Caco-2 (cell line): ENCODE measurements around the gene OSM. TPM values are rescaled to one million over a fixed set of nuclear protein-coding genes. Genes with fewer than 3 reads are reported as not detected.
A peak's percentile ranks its signal among the peaks of the same experiment; 100 is the strongest.

ENCODE experiments used
- BruUV-seq: library from RNA; stranded (reverse); fragments of 400-500 nt; replicated peaks from 2 replicates; lab custom pipeline; 2021; lab: Mats Ljungman, UMichigan
- CTCF ChIA-PET: fragments of 300-600 bp; sonication (Branson Sonifier 250); formaldehyde crosslinking; loops from one replicate; lab custom pipeline; 2022; ENCODE audit warnings: antibody characterized with exemption; lab: Charles Lee
- POLR2A ChIA-PET: fragments of 300-600 bp; sonication (Branson Sonifier 250); formaldehyde crosslinking; loops from one replicate; lab custom pipeline; 2022; ENCODE audit warnings: antibody characterized with exemption; lab: Charles Lee
- DNase-seq, 2 experiments: peaks; one replicate each; pipeline versions ENCODE4 v3.0.0 to v3.0.0-alpha.2; 2020 to 2022
- H3K27me3 ChIP-seq: replicated peaks from 2 replicates; pipeline ENCODE4 v1.6.0; 2011; ENCODE audit warnings: low read length; ENCODE audit not compliant: control insufficient read depth, insufficient read depth
- H3K36me3 ChIP-seq: 2 replicates; pipeline ENCODE4 v1.5.1; 2011; ENCODE audit warnings: low read length; ENCODE audit not compliant: control insufficient read depth, insufficient read depth
- H3K4me1 ChIP-seq: fragments of 250-450 bp; sonication (Bioruptor Pico); 2 replicates; pipeline ENCODE4 v1.5.1; 2020; ENCODE audit warnings: mild to moderate bottlenecking
- H3K4me3 ChIP-seq: 2 replicates; pipeline ENCODE4 v1.5.1; 2011; ENCODE audit warnings: low read depth, mild to moderate bottlenecking, control low read depth, low read length
- H3K9me3 ChIP-seq: fragments of 250-450 bp; sonication (Bioruptor Pico); 2 replicates; pipeline ENCODE4 v1.5.1; 2020; ENCODE audit warnings: mild to moderate bottlenecking, moderate library complexity
- H3K27ac Mint-ChIP-seq: one replicate; pipeline ENCODE4 v1.8.0; 2022; ENCODE audit warnings: mixed read lengths; ENCODE audit not compliant: unreplicated experiment
- H3K27me3 Mint-ChIP-seq: one replicate; pipeline ENCODE4 v1.8.0; 2022; ENCODE audit warnings: mixed read lengths; ENCODE audit not compliant: insufficient read depth, unreplicated experiment
- H3K36me3 Mint-ChIP-seq: one replicate; pipeline ENCODE4 v1.8.0; 2022; ENCODE audit warnings: mild to moderate bottlenecking, mixed read lengths; ENCODE audit not compliant: insufficient read depth, unreplicated experiment
- H3K4me1 Mint-ChIP-seq: one replicate; pipeline ENCODE4 v1.8.0; 2022; ENCODE audit warnings: low read depth, mixed read lengths; ENCODE audit not compliant: unreplicated experiment
- H3K4me3 Mint-ChIP-seq: one replicate; pipeline ENCODE4 v1.8.0; 2022; ENCODE audit warnings: mild to moderate bottlenecking, moderate library complexity, mixed read lengths; ENCODE audit not compliant: unreplicated experiment
- H3K9me3 Mint-ChIP-seq: one replicate; pipeline ENCODE4 v1.8.0; 2022; ENCODE audit warnings: mixed read lengths; ENCODE audit not compliant: unreplicated experiment
- intact Hi-C: fragments of 100-400 bp; cut with micrococcal nuclease; formaldehyde crosslinking; loops from one replicate; pipeline ENCODE4 v1.10.0; 2022; ENCODE audit not compliant: unreplicated experiment
- total RNA-seq: library from RNA; stranded (reverse); gene quantifications from 2 replicates; pipeline ENCODE4 v1.2.3, GENCODE V29; 2022
- TF ChIP-seq, protein P1 (sequence below), 2 experiments: fragments of 200-600 bp in 1 of 2; IDR thresholded peaks; 1 replicate in 1 of 2; 2 replicates in 1 of 2; pipeline versions ENCODE4 v1.5.1 to v1.8.0; 2011 to 2022; ENCODE audit warnings: antibody characterized with exemption in 1 of 2, control low read depth in 1 of 2, inconsistent platforms in 1 of 2, low read depth in 1 of 2, low read length in 1 of 2, mild to moderate bottlenecking in 1 of 2, moderate library complexity in 1 of 2; ENCODE audit not compliant: insufficient read depth in 1 of 2, severe bottlenecking in 1 of 2, unreplicated experiment in 1 of 2

The OSM gene
- total RNA-seq, 1 experiment from 2014 or later, result not detected

- no peaks in the 10 kb centered on the region for H3K27me3 ChIP-seq
- Mint-ChIP-seq H3K4me1 (peaks cover 25% of the 10 kb centered on the region), H3K4me3 (no peak overlapping the region), H3K27me3 (no peaks in the 10 kb centered on the region), H3K36me3 (peaks cover 14% of the 10 kb centered on the region), H3K27ac (no peak overlapping the region), H3K9me3 (no peaks in the 10 kb centered on the region)
- no TSS peak for BruUV-seq
- H3K36me3 ChIP-seq, result peaks cover 2% of the 10 kb centered on the region
- intact Hi-C loops, result no loop called here
- peaks cover 8% of the 10 kb centered on the region; the same call in 1 of the 2 replicates for H3K4me1 ChIP-seq
- TF ChIP-seq, protein P1, sequence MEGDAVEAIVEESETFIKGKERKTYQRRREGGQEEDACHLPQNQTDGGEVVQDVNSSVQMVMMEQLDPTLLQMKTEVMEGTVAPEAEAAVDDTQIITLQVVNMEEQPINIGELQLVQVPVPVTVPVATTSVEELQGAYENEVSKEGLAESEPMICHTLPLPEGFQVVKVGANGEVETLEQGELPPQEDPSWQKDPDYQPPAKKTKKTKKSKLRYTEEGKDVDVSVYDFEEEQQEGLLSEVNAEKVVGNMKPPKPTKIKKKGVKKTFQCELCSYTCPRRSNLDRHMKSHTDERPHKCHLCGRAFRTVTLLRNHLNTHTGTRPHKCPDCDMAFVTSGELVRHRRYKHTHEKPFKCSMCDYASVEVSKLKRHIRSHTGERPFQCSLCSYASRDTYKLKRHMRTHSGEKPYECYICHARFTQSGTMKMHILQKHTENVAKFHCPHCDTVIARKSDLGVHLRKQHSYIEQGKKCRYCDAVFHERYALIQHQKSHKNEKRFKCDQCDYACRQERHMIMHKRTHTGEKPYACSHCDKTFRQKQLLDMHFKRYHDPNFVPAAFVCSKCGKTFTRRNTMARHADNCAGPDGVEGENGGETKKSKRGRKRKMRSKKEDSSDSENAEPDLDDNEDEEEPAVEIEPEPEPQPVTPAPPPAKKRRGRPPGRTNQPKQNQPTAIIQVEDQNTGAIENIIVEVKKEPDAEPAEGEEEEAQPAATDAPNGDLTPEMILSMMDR (IDR thresholded peaks at IDR 0.05; ENCODE audit: insufficient read depth in 1 of 2, low read depth in 1 of 2, low read length in 1 of 2, severe bottlenecking in 1 of 2, unreplicated experiment in 1 of 2), result no peak
- H3K9me3 ChIP-seq, result no peaks in the 10 kb centered on the region
- DNase-seq, result no peak
- no peak overlapping the region for H3K4me3 ChIP-seq
- ChIA-PET CTCF (no interaction called here), POLR2A (interaction anchor here (1.7 kb wide), 1 partner anchor 8 kb away, joined by 4 read pairs; no protein-coding TSS in a partner anchor)
Measured at GRCh38 chr22:30305906-30306626, 39.4 kb upstream of the OSM start.

GRCh38 chr22:30305519-30305905, 38.9 kb upstream of the OSM start:
- Histone ChIP-seq H3K4me3 (no peak overlapping the region), H3K9me3 (no peaks in the 10 kb centered on the region), H3K27me3 (no peaks in the 10 kb centered on the region), H3K4me1 (peaks cover 8% of the 10 kb centered on the region; the same call in 1 of the 2 replicates), H3K36me3 (peaks cover 2% of the 10 kb centered on the region)
- BruUV-seq, result no TSS peak
- Mint-ChIP-seq H3K9me3 (no peaks in the 10 kb centered on the region), H3K4me3 (no peak overlapping the region), H3K36me3 (peaks cover 17% of the 10 kb centered on the region), H3K27me3 (no peaks in the 10 kb centered on the region), H3K27ac (peak overlapping the region; percentile 45), H3K4me1 (peaks cover 25% of the 10 kb centered on the region)
- no peak for DNase-seq
- POLR2A ChIA-PET, result no interaction called here
- CTCF ChIA-PET, result interaction anchor here (1.0 kb wide), 1 partner anchor 18 kb away, joined by 4 read pairs; no protein-coding TSS in a partner anchor
- intact Hi-C loops, result no loop called here
- TF ChIP-seq, protein P1 (IDR thresholded peaks at IDR 0.05; ENCODE audit: insufficient read depth in 1 of 2, low read depth in 1 of 2, low read length in 1 of 2, severe bottlenecking in 1 of 2, unreplicated experiment in 1 of 2), result no peak

DNA sequence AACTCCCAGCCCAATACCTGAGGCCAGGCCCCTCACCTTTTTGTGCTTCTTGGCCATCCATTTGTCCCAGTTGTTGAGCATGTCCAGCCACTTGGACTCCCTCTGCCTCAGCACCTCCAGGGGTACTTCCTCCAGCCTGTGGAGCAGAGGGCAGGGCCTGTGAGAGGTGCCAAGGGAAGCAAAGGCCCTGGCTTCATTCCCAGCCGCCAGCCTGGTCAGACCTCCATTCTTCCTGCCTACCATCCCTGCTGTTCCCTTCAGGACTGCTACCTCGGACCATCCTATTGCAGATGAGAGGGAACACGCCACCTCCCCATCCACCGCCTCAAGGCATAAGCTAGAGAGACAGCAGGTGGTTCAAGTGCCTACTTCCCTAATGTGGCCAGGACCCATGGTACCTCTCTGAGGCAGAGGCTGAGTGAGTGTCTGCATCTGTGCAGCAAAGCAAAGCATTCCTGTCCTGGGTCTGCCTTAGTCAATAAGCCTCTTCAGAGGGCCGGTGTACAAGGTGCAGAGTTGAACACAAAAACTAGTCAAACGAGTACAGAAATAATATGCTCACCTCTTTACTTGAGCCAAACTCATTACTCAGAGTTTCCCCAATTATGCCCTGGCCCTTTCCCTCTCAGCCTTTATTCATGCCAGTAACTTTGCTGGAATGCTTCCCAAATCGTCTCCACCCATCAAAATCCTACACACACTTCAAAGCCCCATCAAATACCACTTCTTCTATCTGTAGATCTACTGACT, 38.0 kb upstream of the OSM start:
- Histone ChIP-seq H3K4me1 (peaks cover 8% of the 10 kb centered on the region; the same call in 1 of the 2 replicates), H3K27me3 (no peaks in the 10 kb centered on the region), H3K36me3 (peaks cover 2% of the 10 kb centered on the region), H3K4me3 (no peak overlapping the region), H3K9me3 (no peaks in the 10 kb centered on the region)
- Mint-ChIP-seq H3K4me3 (no peak overlapping the region), H3K36me3 (peaks cover 17% of the 10 kb centered on the region), H3K27ac (peak overlapping the region; percentile 45), H3K4me1 (peaks cover 25% of the 10 kb centered on the region), H3K27me3 (no peaks in the 10 kb centered on the region), H3K9me3 (no peaks in the 10 kb centered on the region)
- intact Hi-C loops, result no loop called here
- no TSS peak for BruUV-seq
- CTCF ChIA-PET, result interaction anchor here (0.5 to 1.0 kb wide), 2 partner anchors 17 to 471 kb away, joined by 3 to 4 read pairs; no protein-coding TSS in a partner anchor
- TF ChIP-seq, protein P1 (IDR thresholded peaks at IDR 0.05; ENCODE audit: insufficient read depth in 1 of 2, low read depth in 1 of 2, low read length in 1 of 2, severe bottlenecking in 1 of 2, unreplicated experiment in 1 of 2), result no peak
- no peak for DNase-seq
- POLR2A ChIA-PET, result interaction anchor here (0.5 kb wide), 1 partner anchor 18 kb away, joined by 9 read pairs; no protein-coding TSS in a partner anchor
